ENCODE measurements around the gene SMURF2.

DNA sequence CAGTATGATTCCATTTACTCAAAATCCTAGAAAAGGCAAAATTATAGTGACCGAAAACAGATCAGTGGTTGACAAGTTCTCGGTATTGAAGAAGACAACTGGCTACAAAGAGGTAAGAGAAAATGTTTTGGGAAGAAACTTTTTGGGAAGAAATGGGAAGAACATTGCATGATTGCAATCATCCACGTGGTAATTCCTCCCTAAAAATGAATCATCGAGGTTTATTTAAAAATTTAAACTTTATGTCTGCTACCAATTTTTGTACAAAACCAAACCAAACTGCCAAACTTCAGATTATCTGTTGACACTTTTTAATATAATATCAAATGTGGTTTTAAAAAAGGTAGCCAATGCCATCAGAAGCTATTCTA is 8.1 kb downstream of the SMURF2 start:
- TF ChIP-seq, protein P1, sequence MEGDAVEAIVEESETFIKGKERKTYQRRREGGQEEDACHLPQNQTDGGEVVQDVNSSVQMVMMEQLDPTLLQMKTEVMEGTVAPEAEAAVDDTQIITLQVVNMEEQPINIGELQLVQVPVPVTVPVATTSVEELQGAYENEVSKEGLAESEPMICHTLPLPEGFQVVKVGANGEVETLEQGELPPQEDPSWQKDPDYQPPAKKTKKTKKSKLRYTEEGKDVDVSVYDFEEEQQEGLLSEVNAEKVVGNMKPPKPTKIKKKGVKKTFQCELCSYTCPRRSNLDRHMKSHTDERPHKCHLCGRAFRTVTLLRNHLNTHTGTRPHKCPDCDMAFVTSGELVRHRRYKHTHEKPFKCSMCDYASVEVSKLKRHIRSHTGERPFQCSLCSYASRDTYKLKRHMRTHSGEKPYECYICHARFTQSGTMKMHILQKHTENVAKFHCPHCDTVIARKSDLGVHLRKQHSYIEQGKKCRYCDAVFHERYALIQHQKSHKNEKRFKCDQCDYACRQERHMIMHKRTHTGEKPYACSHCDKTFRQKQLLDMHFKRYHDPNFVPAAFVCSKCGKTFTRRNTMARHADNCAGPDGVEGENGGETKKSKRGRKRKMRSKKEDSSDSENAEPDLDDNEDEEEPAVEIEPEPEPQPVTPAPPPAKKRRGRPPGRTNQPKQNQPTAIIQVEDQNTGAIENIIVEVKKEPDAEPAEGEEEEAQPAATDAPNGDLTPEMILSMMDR (IDR thresholded peaks at IDR 0.05) = no peak
- TF ChIP-seq POLR2A (IDR thresholded peaks at IDR 0.05) = no peak

Data from heart left ventricle (tissue), 13 donors.